Sigmoid colon (tissue), 4 donors: ENCODE data around the gene SBNO2.
A peak's percentile ranks its signal among the peaks of the same experiment; 100 is the strongest.

Source experiments
- EP300 ChIP-seq, 4 donors: sonication (generic); formaldehyde crosslinking; IDR thresholded peaks; one replicate each; pipeline ENCODE4 v1.6.1; 2017; ENCODE audit warnings: antibody characterized with exemption in 4 of 4
- POLR2A ChIP-seq, 2 donors: fragments of 450-650 bp; IDR thresholded peaks; one replicate each; pipeline ENCODE4 v1.6.1; 2016; ENCODE audit warnings: antibody characterized with exemption in 2 of 2, mild to moderate bottlenecking in 2 of 2, moderate library complexity in 2 of 2
- POLR2AphosphoS5 ChIP-seq, 4 donors: sonication (generic); formaldehyde crosslinking; IDR thresholded peaks; one replicate each; pipeline ENCODE4 v1.6.1; 2017; ENCODE audit warnings: antibody characterized with exemption in 4 of 4
- TF ChIP-seq, protein P1 (sequence below), 4 experiments: fragments of 450-650 bp in 3 of 4; fragments of 200-600 bp in 1 of 4; IDR thresholded peaks; one replicate each; pipeline ENCODE4 v1.5.1; 2016 to 2019; ENCODE audit warnings: antibody characterized with exemption in 4 of 4, mild to moderate bottlenecking in 3 of 4, moderate library complexity in 2 of 4

DNA sequence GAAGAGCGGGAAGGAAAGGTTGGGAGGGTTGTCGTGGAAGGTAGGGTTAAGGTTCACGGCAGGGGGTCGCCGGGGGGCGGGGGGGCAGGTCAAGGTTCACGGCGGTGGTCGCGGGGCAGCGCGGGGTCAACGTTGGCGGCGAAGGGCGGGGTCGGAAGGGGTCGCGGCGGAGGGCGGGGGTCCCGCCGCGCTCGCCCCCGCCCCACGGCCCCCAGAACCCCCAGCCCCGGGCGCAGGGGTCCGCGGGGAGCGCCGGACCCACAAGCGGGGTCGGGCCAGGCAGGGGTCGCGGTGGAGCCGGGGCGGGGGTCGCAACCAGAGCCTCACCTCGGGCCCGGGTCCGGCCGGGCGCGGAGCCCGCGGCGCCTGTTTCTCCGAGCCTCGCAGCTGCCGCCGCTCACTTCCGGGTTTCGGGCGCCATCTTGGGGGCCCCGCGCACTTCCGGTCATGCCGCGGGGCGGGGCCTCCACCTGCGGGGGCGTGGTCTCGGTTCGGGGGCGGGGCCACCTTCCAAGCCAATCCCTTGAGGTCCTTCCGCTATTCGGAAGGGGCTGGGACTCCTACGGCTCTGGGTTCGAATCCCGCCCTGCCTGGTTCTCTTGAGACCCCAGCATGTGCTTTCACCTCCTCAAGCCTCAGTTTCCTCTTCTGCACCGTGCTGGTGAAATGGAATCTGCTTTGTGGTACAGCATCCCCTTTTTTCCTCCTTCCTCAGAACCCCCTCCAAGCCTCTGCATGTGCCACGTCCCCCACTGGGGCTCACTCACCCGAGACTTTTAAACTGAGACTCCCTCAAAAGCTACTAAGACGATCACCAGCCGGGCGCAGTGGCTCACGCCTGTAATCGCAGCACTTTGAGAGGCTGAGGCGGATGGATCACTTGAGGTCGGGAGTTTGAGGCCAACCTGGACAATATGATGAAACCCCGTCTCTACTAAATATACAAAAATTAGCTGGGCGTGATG, at the start of gene SBNO2:
- TF ChIP-seq, protein P1, sequence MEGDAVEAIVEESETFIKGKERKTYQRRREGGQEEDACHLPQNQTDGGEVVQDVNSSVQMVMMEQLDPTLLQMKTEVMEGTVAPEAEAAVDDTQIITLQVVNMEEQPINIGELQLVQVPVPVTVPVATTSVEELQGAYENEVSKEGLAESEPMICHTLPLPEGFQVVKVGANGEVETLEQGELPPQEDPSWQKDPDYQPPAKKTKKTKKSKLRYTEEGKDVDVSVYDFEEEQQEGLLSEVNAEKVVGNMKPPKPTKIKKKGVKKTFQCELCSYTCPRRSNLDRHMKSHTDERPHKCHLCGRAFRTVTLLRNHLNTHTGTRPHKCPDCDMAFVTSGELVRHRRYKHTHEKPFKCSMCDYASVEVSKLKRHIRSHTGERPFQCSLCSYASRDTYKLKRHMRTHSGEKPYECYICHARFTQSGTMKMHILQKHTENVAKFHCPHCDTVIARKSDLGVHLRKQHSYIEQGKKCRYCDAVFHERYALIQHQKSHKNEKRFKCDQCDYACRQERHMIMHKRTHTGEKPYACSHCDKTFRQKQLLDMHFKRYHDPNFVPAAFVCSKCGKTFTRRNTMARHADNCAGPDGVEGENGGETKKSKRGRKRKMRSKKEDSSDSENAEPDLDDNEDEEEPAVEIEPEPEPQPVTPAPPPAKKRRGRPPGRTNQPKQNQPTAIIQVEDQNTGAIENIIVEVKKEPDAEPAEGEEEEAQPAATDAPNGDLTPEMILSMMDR (IDR thresholded peaks at IDR 0.05), result no peak
- TF ChIP-seq EP300 (IDR thresholded peaks at IDR 0.05), result no peak
- peak; percentile 20 to 28 for TF ChIP-seq POLR2A (IDR thresholded peaks at IDR 0.05)
- peak; percentile 72 to 85 (median 84) for TF ChIP-seq POLR2AphosphoS5 (IDR thresholded peaks at IDR 0.05)
